WTC11 (cell line): ENCODE data around the gene KCTD1. TPM values are rescaled to one million over a fixed set of nuclear protein-coding genes. Genes with fewer than 3 reads are reported as not detected.

Experiments
- ATAC-seq: fragments of 200-7000 bp; cut with Tn5 transposase; 2 replicates; pipeline ENCODE4 v1.10.0; 2021; ENCODE audit warnings: mild to moderate bottlenecking, moderate library complexity
- CTCF ChIA-PET: fragments of 300-600 bp; sonication (Branson Sonifier 250); formaldehyde crosslinking; loops from one replicate; lab custom pipeline; 2021; ENCODE audit warnings: antibody characterized with exemption; lab: Charles Lee
- POLR2A ChIA-PET: fragments of 350-600 bp; sonication (Branson Sonifier 250); formaldehyde crosslinking; loops from one replicate; lab custom pipeline; 2021; ENCODE audit warnings: antibody characterized with exemption; lab: Charles Lee
- DNase-seq: peaks from one replicate; pipeline ENCODE4 v3.0.0; 2021; ENCODE audit warnings: low spot score
- H3K27ac Mint-ChIP-seq: 2 replicates; pipeline ENCODE4 v1.8.0; 2021; ENCODE audit warnings: mixed read lengths
- H3K27me3 Mint-ChIP-seq: 2 replicates; pipeline ENCODE4 v1.8.0; 2021; ENCODE audit warnings: low read depth, mild to moderate bottlenecking, moderate library complexity, mixed read lengths
- H3K36me3 Mint-ChIP-seq: 2 replicates; pipeline ENCODE4 v1.8.0; 2021; ENCODE audit warnings: mixed read lengths
- H3K4me1 Mint-ChIP-seq: 2 replicates; pipeline ENCODE4 v1.8.0; 2022; ENCODE audit warnings: mixed read lengths
- H3K4me3 Mint-ChIP-seq: 2 replicates; pipeline ENCODE4 v1.8.0; 2021; ENCODE audit warnings: mild to moderate bottlenecking, moderate library complexity, mixed read lengths
- H3K9me3 Mint-ChIP-seq: 2 replicates; pipeline ENCODE4 v1.8.0; 2021; ENCODE audit warnings: mixed read lengths
- ATF6 ChIP-seq: sonication (generic); formaldehyde crosslinking; IDR thresholded peaks from 2 replicates; pipeline ENCODE4 v1.8.1; 2023; ENCODE audit warnings: mild to moderate bottlenecking, missing genetic modification reagents
- CBFB ChIP-seq: sonication (generic); formaldehyde crosslinking; IDR thresholded peaks from 2 replicates; pipeline ENCODE4 v1.8.1; 2022; ENCODE audit warnings: mild to moderate bottlenecking, low read depth, missing genetic modification reagents
- CDX4 ChIP-seq: fragments of 250-450 bp; sonication (Bioruptor Pico); IDR thresholded peaks from 2 replicates; pipeline ENCODE4 v1.9.0; 2021; ENCODE audit warnings: moderate library complexity, mild to moderate bottlenecking, inconsistent platforms, borderline replicate concordance
- ELF4 ChIP-seq: sonication (generic); formaldehyde crosslinking; IDR thresholded peaks from 2 replicates; pipeline ENCODE4 v1.8.1; 2022; ENCODE audit warnings: low read depth, mild to moderate bottlenecking, moderate library complexity, missing genetic modification reagents
- FOXK1 ChIP-seq: sonication (generic); formaldehyde crosslinking; IDR thresholded peaks from 2 replicates; pipeline ENCODE4 v1.8.0; 2022; ENCODE audit warnings: mild to moderate bottlenecking, moderate library complexity, missing genetic modification reagents
- GTF2I ChIP-seq: fragments of 250-450 bp; sonication (Bioruptor Pico); conservative IDR thresholded peaks from 2 replicates; pipeline ENCODE4 v1.4.0; 2021; ENCODE audit warnings: mild to moderate bottlenecking
- HMGXB4 ChIP-seq: sonication (generic); formaldehyde crosslinking; IDR thresholded peaks from 2 replicates; pipeline ENCODE4 v1.8.1; 2023; ENCODE audit warnings: mild to moderate bottlenecking, moderate library complexity, missing genetic modification reagents
- NFE2L1 ChIP-seq: sonication (generic); formaldehyde crosslinking; IDR thresholded peaks from 2 replicates; pipeline ENCODE4 v1.8.1; 2023; ENCODE audit warnings: missing genetic modification reagents
- OVOL2 ChIP-seq: fragments of 250-450 bp; sonication (Bioruptor Pico); IDR thresholded peaks from 2 replicates; pipeline ENCODE4 v1.9.0; 2021; ENCODE audit warnings: mild to moderate bottlenecking, borderline replicate concordance
- PRRX2 ChIP-seq: fragments of 250-450 bp; sonication (Bioruptor Pico); IDR thresholded peaks from 2 replicates; pipeline ENCODE4 v1.8.0; 2021; ENCODE audit warnings: mild to moderate bottlenecking
- SMAD3 ChIP-seq: sonication (generic); formaldehyde crosslinking; IDR thresholded peaks from 2 replicates; pipeline ENCODE4 v1.8.0; 2022; ENCODE audit warnings: missing genetic modification reagents, mild to moderate bottlenecking, borderline replicate concordance
- SMAD4 ChIP-seq: sonication (generic); formaldehyde crosslinking; IDR thresholded peaks from 2 replicates; pipeline ENCODE4 v1.8.0; 2022; ENCODE audit warnings: mild to moderate bottlenecking, missing genetic modification reagents
- SOX15 ChIP-seq: fragments of 250-450 bp; sonication (Bioruptor Pico); IDR thresholded peaks from 2 replicates; pipeline ENCODE4 v1.9.0; 2021; ENCODE audit warnings: mild to moderate bottlenecking
- ZNF121 ChIP-seq: sonication (generic); formaldehyde crosslinking; IDR thresholded peaks from 2 replicates; pipeline ENCODE4 v1.8.0; 2023; ENCODE audit warnings: missing genetic modification reagents
- ZNF232 ChIP-seq: sonication (generic); formaldehyde crosslinking; IDR thresholded peaks from 2 replicates; pipeline ENCODE4 v1.8.0; 2022; ENCODE audit warnings: mild to moderate bottlenecking, missing genetic modification reagents
- ZNF263 ChIP-seq: sonication (generic); formaldehyde crosslinking; IDR thresholded peaks from 2 replicates; pipeline ENCODE4 v1.8.1; 2022; ENCODE audit warnings: low read depth, mild to moderate bottlenecking, moderate library complexity, missing genetic modification reagents
- ZNF396 ChIP-seq: fragments of 250-450 bp; sonication (Bioruptor Pico); IDR thresholded peaks from 2 replicates; pipeline ENCODE4 v1.8.0; 2021; ENCODE audit warnings: mild to moderate bottlenecking, moderate library complexity, borderline replicate concordance
- ZNF416 ChIP-seq: fragments of 250-450 bp; sonication (Bioruptor Pico); IDR thresholded peaks from 2 replicates; pipeline ENCODE4 v1.9.0; 2021; ENCODE audit warnings: mild to moderate bottlenecking, inconsistent platforms
- ZNF423 ChIP-seq: fragments of 250-450 bp; sonication (Bioruptor Pico); IDR thresholded peaks from 2 replicates; pipeline ENCODE4 v2.1.2; 2022; ENCODE audit warnings: mild to moderate bottlenecking, moderate library complexity
- ZNF671 ChIP-seq: fragments of 250-450 bp; sonication (Bioruptor Pico); IDR thresholded peaks from 2 replicates; pipeline ENCODE4 v1.8.0; 2021; ENCODE audit warnings: mild to moderate bottlenecking
- total RNA-seq: library from RNA; stranded (reverse); gene quantifications from 3 replicates; pipeline ENCODE4 v1.2.3, GENCODE V29; 2021
- TF ChIP-seq, protein P1 (sequence below): sonication (generic); formaldehyde crosslinking; IDR thresholded peaks from 2 replicates; pipeline ENCODE4 v1.8.1; 2022; ENCODE audit warnings: mild to moderate bottlenecking, missing genetic modification reagents, moderate library complexity, borderline replicate concordance
- TF ChIP-seq, protein P2 (sequence below): sonication (generic); formaldehyde crosslinking; IDR thresholded peaks from 2 replicates; pipeline ENCODE4 v1.8.1; 2023; ENCODE audit warnings: mild to moderate bottlenecking, missing genetic modification reagents, moderate library complexity
- TF ChIP-seq, protein P3 (sequence below): fragments of 250-450 bp; sonication (Bioruptor Pico); IDR thresholded peaks from 2 replicates; pipeline ENCODE4 v1.9.0; 2021; ENCODE audit warnings: mild to moderate bottlenecking
- TF ChIP-seq, protein P4 (sequence below): sonication (generic); formaldehyde crosslinking; IDR thresholded peaks from 2 replicates; pipeline ENCODE4 v1.8.0; 2022; ENCODE audit warnings: mild to moderate bottlenecking, missing genetic modification reagents

KCTD1 gene
- total RNA-seq, 1 experiment from 2014 or later: 23.3 TPM

DNA sequence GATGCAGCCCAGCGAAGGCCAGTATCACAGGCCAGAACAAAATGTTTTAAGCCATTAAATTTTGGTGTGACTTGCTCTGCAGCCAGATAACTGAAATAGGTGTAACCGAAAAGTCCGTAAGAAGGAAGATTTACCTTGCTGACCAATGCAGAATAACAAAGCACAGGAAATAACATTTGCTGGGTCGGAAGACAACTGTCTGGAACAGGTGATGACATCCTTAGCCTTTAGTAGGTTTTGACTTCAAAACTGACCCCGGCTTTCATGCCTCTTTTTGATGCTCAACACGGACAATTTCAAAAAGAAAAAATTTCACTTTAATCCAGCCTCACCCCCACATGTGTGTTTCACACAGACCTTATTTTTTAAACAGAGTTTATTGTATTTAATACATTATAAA is 93.7 kb downstream of the KCTD1 start:
- no peak for TF ChIP-seq ZNF396 (CRISPR knock-in tag)
- no peak for TF ChIP-seq PRRX2 (CRISPR knock-in tag)
- no peak for TF ChIP-seq CBFB (CRISPR knock-in tag)
- no peak for TF ChIP-seq ATF6 (CRISPR knock-in tag)
- TF ChIP-seq, protein P1, sequence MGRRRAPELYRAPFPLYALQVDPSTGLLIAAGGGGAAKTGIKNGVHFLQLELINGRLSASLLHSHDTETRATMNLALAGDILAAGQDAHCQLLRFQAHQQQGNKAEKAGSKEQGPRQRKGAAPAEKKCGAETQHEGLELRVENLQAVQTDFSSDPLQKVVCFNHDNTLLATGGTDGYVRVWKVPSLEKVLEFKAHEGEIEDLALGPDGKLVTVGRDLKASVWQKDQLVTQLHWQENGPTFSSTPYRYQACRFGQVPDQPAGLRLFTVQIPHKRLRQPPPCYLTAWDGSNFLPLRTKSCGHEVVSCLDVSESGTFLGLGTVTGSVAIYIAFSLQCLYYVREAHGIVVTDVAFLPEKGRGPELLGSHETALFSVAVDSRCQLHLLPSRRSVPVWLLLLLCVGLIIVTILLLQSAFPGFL (CRISPR knock-in tag): no peak
- TF ChIP-seq ZNF416: no peak
- TF ChIP-seq, protein P2, sequence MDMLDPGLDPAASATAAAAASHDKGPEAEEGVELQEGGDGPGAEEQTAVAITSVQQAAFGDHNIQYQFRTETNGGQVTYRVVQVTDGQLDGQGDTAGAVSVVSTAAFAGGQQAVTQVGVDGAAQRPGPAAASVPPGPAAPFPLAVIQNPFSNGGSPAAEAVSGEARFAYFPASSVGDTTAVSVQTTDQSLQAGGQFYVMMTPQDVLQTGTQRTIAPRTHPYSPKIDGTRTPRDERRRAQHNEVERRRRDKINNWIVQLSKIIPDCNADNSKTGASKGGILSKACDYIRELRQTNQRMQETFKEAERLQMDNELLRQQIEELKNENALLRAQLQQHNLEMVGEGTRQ (CRISPR knock-in tag): no peak
- TF ChIP-seq CDX4: no peak
- no peak for TF ChIP-seq ZNF263 (CRISPR knock-in tag)
- no peak for TF ChIP-seq ZNF423 (CRISPR knock-in tag)
- no peak for TF ChIP-seq GTF2I (CRISPR knock-in tag)
- TF ChIP-seq SMAD3 (CRISPR knock-in tag): no peak
- TF ChIP-seq, protein P3, sequence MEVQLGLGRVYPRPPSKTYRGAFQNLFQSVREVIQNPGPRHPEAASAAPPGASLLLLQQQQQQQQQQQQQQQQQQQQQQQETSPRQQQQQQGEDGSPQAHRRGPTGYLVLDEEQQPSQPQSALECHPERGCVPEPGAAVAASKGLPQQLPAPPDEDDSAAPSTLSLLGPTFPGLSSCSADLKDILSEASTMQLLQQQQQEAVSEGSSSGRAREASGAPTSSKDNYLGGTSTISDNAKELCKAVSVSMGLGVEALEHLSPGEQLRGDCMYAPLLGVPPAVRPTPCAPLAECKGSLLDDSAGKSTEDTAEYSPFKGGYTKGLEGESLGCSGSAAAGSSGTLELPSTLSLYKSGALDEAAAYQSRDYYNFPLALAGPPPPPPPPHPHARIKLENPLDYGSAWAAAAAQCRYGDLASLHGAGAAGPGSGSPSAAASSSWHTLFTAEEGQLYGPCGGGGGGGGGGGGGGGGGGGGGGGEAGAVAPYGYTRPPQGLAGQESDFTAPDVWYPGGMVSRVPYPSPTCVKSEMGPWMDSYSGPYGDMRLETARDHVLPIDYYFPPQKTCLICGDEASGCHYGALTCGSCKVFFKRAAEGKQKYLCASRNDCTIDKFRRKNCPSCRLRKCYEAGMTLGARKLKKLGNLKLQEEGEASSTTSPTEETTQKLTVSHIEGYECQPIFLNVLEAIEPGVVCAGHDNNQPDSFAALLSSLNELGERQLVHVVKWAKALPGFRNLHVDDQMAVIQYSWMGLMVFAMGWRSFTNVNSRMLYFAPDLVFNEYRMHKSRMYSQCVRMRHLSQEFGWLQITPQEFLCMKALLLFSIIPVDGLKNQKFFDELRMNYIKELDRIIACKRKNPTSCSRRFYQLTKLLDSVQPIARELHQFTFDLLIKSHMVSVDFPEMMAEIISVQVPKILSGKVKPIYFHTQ (CRISPR knock-in tag): no peak
- no peak for TF ChIP-seq SOX15 (CRISPR knock-in tag)
- no peak for TF ChIP-seq ZNF671
- no peak for TF ChIP-seq ZNF232 (CRISPR knock-in tag)
- TF ChIP-seq SMAD4 (CRISPR knock-in tag): no peak
- TF ChIP-seq OVOL2 (CRISPR knock-in tag): no peak
- TF ChIP-seq FOXK1 (CRISPR knock-in tag): no peak
- TF ChIP-seq ELF4 (CRISPR knock-in tag): no peak
- Mint-ChIP-seq H3K36me3 (peaks cover 14% of the 10 kb centered on the region), H3K27me3 (peaks cover 9% of the 10 kb centered on the region), H3K9me3 (no peaks in the 10 kb centered on the region), H3K4me1 (peaks cover 28% of the 10 kb centered on the region), H3K27ac (no peak overlapping the region), H3K4me3 (no peak overlapping the region)
- DNase-seq (no peak), ATAC-seq (no peak)
- ChIA-PET POLR2A (no interaction called here), CTCF (no interaction called here)

DNA sequence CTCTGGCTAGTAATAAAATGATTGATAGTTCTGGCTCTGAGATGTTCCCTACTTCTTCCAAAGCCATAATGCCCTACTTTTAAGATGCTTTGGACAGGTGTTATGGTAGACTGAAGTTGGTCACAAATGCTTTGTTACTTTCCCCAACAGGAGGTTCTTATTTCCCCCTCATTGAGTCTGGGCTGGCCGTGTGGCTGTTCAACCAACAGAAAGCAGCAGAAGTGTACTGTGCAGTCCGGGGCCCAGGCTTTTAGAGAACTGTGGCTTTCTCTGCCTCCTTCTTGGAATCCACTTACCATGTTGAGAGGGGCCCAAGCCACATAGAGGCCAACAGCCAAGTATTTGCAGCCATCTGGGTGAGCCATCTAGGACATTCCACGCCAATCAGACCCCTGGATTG is 94.2 kb downstream of the KCTD1 start:
- CTCF ChIA-PET: no interaction called here
- H3K4me3 Mint-ChIP-seq: no peak overlapping the region
- TF ChIP-seq NFE2L1 (CRISPR knock-in tag) (no peak), HMGXB4 (CRISPR knock-in tag) (no peak), ZNF121 (no peak), ZNF423 (CRISPR knock-in tag) (no peak)
- TF ChIP-seq, protein P4, sequence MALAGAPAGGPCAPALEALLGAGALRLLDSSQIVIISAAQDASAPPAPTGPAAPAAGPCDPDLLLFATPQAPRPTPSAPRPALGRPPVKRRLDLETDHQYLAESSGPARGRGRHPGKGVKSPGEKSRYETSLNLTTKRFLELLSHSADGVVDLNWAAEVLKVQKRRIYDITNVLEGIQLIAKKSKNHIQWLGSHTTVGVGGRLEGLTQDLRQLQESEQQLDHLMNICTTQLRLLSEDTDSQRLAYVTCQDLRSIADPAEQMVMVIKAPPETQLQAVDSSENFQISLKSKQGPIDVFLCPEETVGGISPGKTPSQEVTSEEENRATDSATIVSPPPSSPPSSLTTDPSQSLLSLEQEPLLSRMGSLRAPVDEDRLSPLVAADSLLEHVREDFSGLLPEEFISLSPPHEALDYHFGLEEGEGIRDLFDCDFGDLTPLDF (CRISPR knock-in tag): no peak

More for the DNA sequence above, 94.2 kb downstream of the KCTD1 start:
- POLR2A ChIA-PET: no interaction called here
- H3K36me3 Mint-ChIP-seq: peaks cover 10% of the 10 kb centered on the region
- H3K27me3 Mint-ChIP-seq: peaks cover 9% of the 10 kb centered on the region
- H3K9me3 Mint-ChIP-seq: no peaks in the 10 kb centered on the region
- peaks cover 30% of the 10 kb centered on the region for H3K4me1 Mint-ChIP-seq
- DNase-seq: no peak
- H3K27ac Mint-ChIP-seq: no peak overlapping the region
- no peak for ATAC-seq
